Measurements from ENCODE around the gene TCF7L1. TPM values are rescaled to one million over a fixed set of nuclear protein-coding genes. Genes with fewer than 3 reads are reported as not detected.

TCF7L1 gene
- polyA plus RNA-seq, 1 donor (not counting 4 experiments of a cell fraction or from before 2014, with no cell fraction given) = 1.0 TPM

DNA sequence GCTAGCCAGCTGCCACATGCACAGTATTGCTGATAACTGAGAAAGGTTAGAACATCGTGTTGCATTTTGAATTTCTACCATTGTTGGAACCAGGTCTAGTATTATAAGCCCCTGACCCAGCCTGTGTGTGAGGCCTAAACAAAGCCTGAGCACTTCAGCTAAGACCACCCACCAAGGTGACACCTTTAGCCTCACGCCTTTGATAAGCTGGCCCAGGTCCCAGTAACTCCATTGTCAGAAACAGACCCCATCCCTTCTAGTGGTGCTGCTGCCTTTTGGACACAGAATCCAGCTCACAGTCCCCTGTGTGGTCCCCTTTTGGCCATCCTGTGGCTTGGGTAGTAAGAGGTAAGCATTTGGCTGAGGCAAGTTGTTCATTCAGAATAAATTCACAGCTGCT, 223.0 kb downstream of the TCF7L1 start:
- Histone ChIP-seq H2AFZ (ENCODE audit: control insufficient read depth, low read length) (no peak overlapping the region), H3K4me2 (ENCODE audit: control insufficient read depth, extremely low read depth, insufficient read depth, low read depth, low read length) (no peak overlapping the region), H3K9me1 (ENCODE audit: control insufficient read depth, extremely low read depth, insufficient read depth, low read length) (no peaks in the 10 kb centered on the region), H3K27me3 (ENCODE audit: control insufficient read depth, extremely low read depth, insufficient read depth, low read length) (no peaks in the 10 kb centered on the region), H3K9me3 (ENCODE audit: control insufficient read depth, low read depth, low read length) (no peaks in the 10 kb centered on the region), H4K20me1 (ENCODE audit: control insufficient read depth, extremely low read depth, insufficient read depth, low read length) (no peaks in the 10 kb centered on the region), H3K9ac (ENCODE audit: control insufficient read depth, extremely low read depth, insufficient read depth, low read length) (no peak overlapping the region), H3K4me3 (ENCODE audit: control insufficient read depth in 2 of 3, extremely low read depth in 1 of 3, insufficient read depth in 2 of 3, low read depth in 1 of 3, low read length in 3 of 3) (no peak overlapping the region), H3K79me2 (ENCODE audit: control insufficient read depth, insufficient read depth, low read length) (peaks cover 43% of the 10 kb centered on the region), H3K27ac (ENCODE audit: control insufficient read depth, insufficient read depth, low read length) (no peak overlapping the region), H3K36me3 (ENCODE audit: control insufficient read depth in 2 of 2, extremely low read depth in 1 of 2, insufficient read depth in 2 of 2, low read length in 2 of 2) (peaks cover 11 to 14% of the 10 kb centered on the region in 2 experiments), H3K4me1 (ENCODE audit: control insufficient read depth, extremely low read depth, insufficient read depth, low read length) (peaks cover 26% of the 10 kb centered on the region)
- dilution Hi-C loops (cut with MboI; ENCODE audit: extremely low pct_ligation_motif_present, low sequenced_read_pairs) = no loop called here
- FAIRE-seq (no peak), DNase-seq (ENCODE audit: low read depth, low spot score) (no peak)
- TF ChIP-seq CTCF (optimal IDR thresholded peaks at IDR 0.05 in 1 of 3, IDR thresholded peaks at IDR 0.05 in 1 of 3, conservative IDR thresholded peaks at IDR 0.05 in 1 of 3; ENCODE audit: extremely low read depth in 1 of 3, insufficient read depth in 2 of 3, low read length in 3 of 3) = no peak
- TF ChIP-seq EZH2 (IDR thresholded peaks at IDR 0.05; ENCODE audit: low read length) = no peak

- dilution Hi-C loops (cut with MboI; ENCODE audit: extremely low pct_ligation_motif_present, low sequenced_read_pairs) = no loop called here
- peak overlapping the region; percentile 51 for H3K4me2 ChIP-seq (ENCODE audit: control insufficient read depth, extremely low read depth, insufficient read depth, low read depth, low read length)
- H3K36me3 ChIP-seq (ENCODE audit: control insufficient read depth in 2 of 2, extremely low read depth in 1 of 2, insufficient read depth in 2 of 2, low read length in 2 of 2) = peaks cover 13 to 14% of the 10 kb centered on the region in 2 experiments
- H2AFZ ChIP-seq (ENCODE audit: control insufficient read depth, low read length) = no peak overlapping the region
- H3K9me3 ChIP-seq (ENCODE audit: control insufficient read depth, low read depth, low read length) = no peaks in the 10 kb centered on the region
- H3K4me1 ChIP-seq (ENCODE audit: control insufficient read depth, extremely low read depth, insufficient read depth, low read length) = peaks cover 23% of the 10 kb centered on the region
- no peak overlapping the region for H3K9ac ChIP-seq (ENCODE audit: control insufficient read depth, extremely low read depth, insufficient read depth, low read length)
- H3K79me2 ChIP-seq (ENCODE audit: control insufficient read depth, insufficient read depth, low read length) = peaks cover 31% of the 10 kb centered on the region
- no peaks in the 10 kb centered on the region for H3K27me3 ChIP-seq (ENCODE audit: control insufficient read depth, extremely low read depth, insufficient read depth, low read length)
- H4K20me1 ChIP-seq (ENCODE audit: control insufficient read depth, extremely low read depth, insufficient read depth, low read length) = no peaks in the 10 kb centered on the region
- peak overlapping the region in 1 of 3 experiments; percentile 25 for H3K4me3 ChIP-seq (ENCODE audit: control insufficient read depth in 2 of 3, extremely low read depth in 1 of 3, insufficient read depth in 2 of 3, low read depth in 1 of 3, low read length in 3 of 3)
- H3K9me1 ChIP-seq (ENCODE audit: control insufficient read depth, extremely low read depth, insufficient read depth, low read length) = no peaks in the 10 kb centered on the region
- FAIRE-seq (no peak), DNase-seq (ENCODE audit: low read depth, low spot score) (no peak)
- TF ChIP-seq CTCF (optimal IDR thresholded peaks at IDR 0.05 in 1 of 3, IDR thresholded peaks at IDR 0.05 in 1 of 3, conservative IDR thresholded peaks at IDR 0.05 in 1 of 3; ENCODE audit: extremely low read depth in 1 of 3, insufficient read depth in 2 of 3, low read length in 3 of 3) (no peak), EZH2 (IDR thresholded peaks at IDR 0.05; ENCODE audit: low read length) (no peak)
- no peak overlapping the region for H3K27ac ChIP-seq (ENCODE audit: control insufficient read depth, insufficient read depth, low read length)
Observed at GRCh38 chr2:85357736-85358135, 224.5 kb downstream of the TCF7L1 start.

Small RNAs within 50 kb of the gene (small RNA-seq; reads per million reads assigned to genes)
- gene AC093162.1 (ENCODE audit: insufficient read length in 3 of 3, low read depth in 3 of 3, low replicate concordance in 1 of 3) (0 reads per million in 3 experiments), gene RF00019 (ENCODE audit: insufficient read length in 3 of 3, low read depth in 3 of 3, low replicate concordance in 1 of 3) (0 reads per million in 3 experiments), gene RNU6-674P (ENCODE audit: insufficient read length in 3 of 3, low read depth in 3 of 3, low replicate concordance in 1 of 3) (0 reads per million in 3 experiments)

Other genes starting within 250 kb of the TCF7L1 start
- 1,787 to 7,245 TPM (median 3,595 TPM) in 3 replicates for gene TMSB10, start 227.7 kb upstream of the TCF7L1 start, polyA plus RNA-seq
- gene KCMF1, start 162.2 kb upstream of the TCF7L1 start, polyA plus RNA-seq = 75.9 to 111 TPM (median 95.1 TPM) in 3 replicates
- gene TGOLN2, start 194.6 kb downstream of the TCF7L1 start, polyA plus RNA-seq = 35.4 to 46.9 TPM (median 43.3 TPM) in 3 replicates
- 74.0 to 98.8 TPM (median 74.8 TPM) in 3 replicates for gene RETSAT, start 221.1 kb downstream of the TCF7L1 start, polyA plus RNA-seq
- gene ELMOD3, start 221.4 kb downstream of the TCF7L1 start, polyA plus RNA-seq = 17.8 to 31.0 TPM (median 20.1 TPM) in 3 replicates

All from keratinocyte (primary cell).